ENCODE results near the gene SPEN. TPM values are rescaled to one million over a fixed set of nuclear protein-coding genes. Genes with fewer than 3 reads are reported as not detected.

SPEN gene
- total and polyA plus RNA-seq, 2 of the 13 experiments (the other 11 are each of a cell fraction or from before 2014, with no cell fraction given), result 4.8 to 14.0 TPM

- TF ChIP-seq ZNF407 (CRISPR knock-in tag; IDR thresholded peaks at IDR 0.05; ENCODE audit: not compliant biosample characterization), result no peak
- 0 out of 2 replicates have a peak, but pooled peaks have one; percentile 7 for TF ChIP-seq GATAD1 (CRISPR knock-in tag; IDR thresholded peaks at IDR 0.05)
- no peak for TF ChIP-seq ZSCAN30 (CRISPR knock-in tag; IDR thresholded peaks at IDR 0.05)
- TF ChIP-seq ZNF33B (CRISPR knock-in tag; IDR thresholded peaks at IDR 0.05), result no peak
- TF ChIP-seq ESRRA (CRISPR knock-in tag; IDR thresholded peaks at IDR 0.05; ENCODE audit: low read depth), result peak; percentile 75
- TF ChIP-seq YEATS4 (CRISPR knock-in tag; IDR thresholded peaks at IDR 0.05; ENCODE audit: borderline replicate concordance), result peak; percentile 56; the same call in 1 of the 2 replicates
- TF ChIP-seq, protein P1, sequence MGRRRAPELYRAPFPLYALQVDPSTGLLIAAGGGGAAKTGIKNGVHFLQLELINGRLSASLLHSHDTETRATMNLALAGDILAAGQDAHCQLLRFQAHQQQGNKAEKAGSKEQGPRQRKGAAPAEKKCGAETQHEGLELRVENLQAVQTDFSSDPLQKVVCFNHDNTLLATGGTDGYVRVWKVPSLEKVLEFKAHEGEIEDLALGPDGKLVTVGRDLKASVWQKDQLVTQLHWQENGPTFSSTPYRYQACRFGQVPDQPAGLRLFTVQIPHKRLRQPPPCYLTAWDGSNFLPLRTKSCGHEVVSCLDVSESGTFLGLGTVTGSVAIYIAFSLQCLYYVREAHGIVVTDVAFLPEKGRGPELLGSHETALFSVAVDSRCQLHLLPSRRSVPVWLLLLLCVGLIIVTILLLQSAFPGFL (CRISPR knock-in tag; IDR thresholded peaks at IDR 0.05), result no peak
- TF ChIP-seq, protein P2, sequence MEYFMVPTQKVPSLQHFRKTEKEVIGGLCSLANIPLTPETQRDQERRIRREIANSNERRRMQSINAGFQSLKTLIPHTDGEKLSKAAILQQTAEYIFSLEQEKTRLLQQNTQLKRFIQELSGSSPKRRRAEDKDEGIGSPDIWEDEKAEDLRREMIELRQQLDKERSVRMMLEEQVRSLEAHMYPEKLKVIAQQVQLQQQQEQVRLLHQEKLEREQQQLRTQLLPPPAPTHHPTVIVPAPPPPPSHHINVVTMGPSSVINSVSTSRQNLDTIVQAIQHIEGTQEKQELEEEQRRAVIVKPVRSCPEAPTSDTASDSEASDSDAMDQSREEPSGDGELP (IDR thresholded peaks at IDR 0.05; ENCODE audit: borderline replicate concordance, low read depth), result 0 out of 2 replicates have a peak, but pooled peaks have one; percentile 20
- TF ChIP-seq ZZZ3 (CRISPR knock-in tag; IDR thresholded peaks at IDR 0.05; ENCODE audit: borderline replicate concordance), result 0 out of 2 replicates have a peak, but pooled peaks have one; percentile 32
- TF ChIP-seq ZNF788 (CRISPR knock-in tag; IDR thresholded peaks at IDR 0.05; ENCODE audit: borderline replicate concordance), result 0 out of 2 replicates have a peak, but pooled peaks have one; percentile 14
- TF ChIP-seq RAD21 (CRISPR knock-in tag; IDR thresholded peaks at IDR 0.05), result peak; percentile 20; the same call in 1 of the 2 replicates
- TF ChIP-seq ARNT2 (CRISPR knock-in tag; IDR thresholded peaks at IDR 0.05; ENCODE audit: low read depth), result peak; percentile 49; the same call in 1 of the 2 replicates
- no peak for TF ChIP-seq ZNF552 (CRISPR knock-in tag; IDR thresholded peaks at IDR 0.05; ENCODE audit: borderline replicate concordance)
- TF ChIP-seq ZNF747 (CRISPR knock-in tag; IDR thresholded peaks at IDR 0.05; ENCODE audit: borderline replicate concordance), result no peak
- no peak for TF ChIP-seq ZNF207 (IDR thresholded peaks at IDR 0.05; ENCODE audit: borderline replicate concordance)
- no peak; the same call in 1 of the 2 replicates for TF ChIP-seq ERF (CRISPR knock-in tag; IDR thresholded peaks at IDR 0.05)
- peak; percentile 95 for TF ChIP-seq E2F1 (CRISPR knock-in tag; IDR thresholded peaks at IDR 0.05)
Observed at GRCh38 chr1:15847100-15847892, at the start of gene SPEN (continued).
